Retinal pigment epithelial cell (primary cell): ENCODE data around the gene SPSB2.

Source experiments
- DNase-seq: peaks from one replicate; pipeline ENCODE4 v3.0.0-alpha.2; 2010; ENCODE audit warnings: low read depth
- H3K4me3 ChIP-seq: 2 replicates; pipeline ENCODE4 v1.5.1; 2011; ENCODE audit warnings: mild to moderate bottlenecking, low read length, control low read depth, moderate library complexity
- TF ChIP-seq, protein P1 (sequence below): conservative IDR thresholded peaks from 2 replicates; pipeline ENCODE4 v1.5.1; 2011; ENCODE audit warnings: low read depth, low read length, control low read depth, inconsistent platforms

SPSB2 gene

DNA sequence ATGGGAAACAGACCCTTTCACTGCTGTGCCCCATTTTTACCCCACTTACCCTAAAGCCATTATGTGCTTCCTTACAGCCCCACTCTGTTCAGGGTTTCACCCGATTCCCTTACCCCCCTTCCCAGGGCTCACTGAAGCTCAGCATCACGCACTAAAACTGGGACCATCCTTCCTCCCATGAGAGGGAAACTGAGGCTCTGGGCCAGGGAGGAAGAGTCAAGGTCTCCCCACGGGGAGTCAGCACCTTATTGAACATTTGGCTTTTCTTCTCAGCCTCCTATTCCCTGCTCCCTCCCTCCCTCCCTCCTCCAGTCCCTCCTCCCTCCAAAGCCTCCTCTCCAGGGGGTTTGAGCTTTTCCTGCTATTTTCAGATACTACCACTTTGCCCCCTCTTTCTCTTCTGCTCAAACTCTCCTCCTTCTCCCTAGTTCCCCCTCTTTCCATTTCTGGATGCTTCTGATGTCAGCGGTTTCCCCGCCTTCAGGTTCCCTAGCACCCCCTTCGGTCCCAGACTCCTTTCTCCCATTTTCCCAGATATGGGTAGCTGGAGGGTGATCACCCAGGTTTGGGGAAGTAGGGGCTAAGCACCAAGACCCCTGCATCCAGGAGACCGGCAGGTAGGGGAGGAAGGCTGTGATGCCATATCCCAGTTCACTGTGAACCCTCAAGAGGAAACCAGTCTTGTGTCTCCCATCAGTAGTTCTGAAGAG, 50.5 kb downstream of the SPSB2 start:
- TF ChIP-seq, protein P1, sequence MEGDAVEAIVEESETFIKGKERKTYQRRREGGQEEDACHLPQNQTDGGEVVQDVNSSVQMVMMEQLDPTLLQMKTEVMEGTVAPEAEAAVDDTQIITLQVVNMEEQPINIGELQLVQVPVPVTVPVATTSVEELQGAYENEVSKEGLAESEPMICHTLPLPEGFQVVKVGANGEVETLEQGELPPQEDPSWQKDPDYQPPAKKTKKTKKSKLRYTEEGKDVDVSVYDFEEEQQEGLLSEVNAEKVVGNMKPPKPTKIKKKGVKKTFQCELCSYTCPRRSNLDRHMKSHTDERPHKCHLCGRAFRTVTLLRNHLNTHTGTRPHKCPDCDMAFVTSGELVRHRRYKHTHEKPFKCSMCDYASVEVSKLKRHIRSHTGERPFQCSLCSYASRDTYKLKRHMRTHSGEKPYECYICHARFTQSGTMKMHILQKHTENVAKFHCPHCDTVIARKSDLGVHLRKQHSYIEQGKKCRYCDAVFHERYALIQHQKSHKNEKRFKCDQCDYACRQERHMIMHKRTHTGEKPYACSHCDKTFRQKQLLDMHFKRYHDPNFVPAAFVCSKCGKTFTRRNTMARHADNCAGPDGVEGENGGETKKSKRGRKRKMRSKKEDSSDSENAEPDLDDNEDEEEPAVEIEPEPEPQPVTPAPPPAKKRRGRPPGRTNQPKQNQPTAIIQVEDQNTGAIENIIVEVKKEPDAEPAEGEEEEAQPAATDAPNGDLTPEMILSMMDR = no peak
- no peak for DNase-seq
- H3K4me3 ChIP-seq = peak overlapping the region; percentile 47

- TF ChIP-seq, protein P1 = no peak
- DNase-seq = no peak
- H3K4me3 ChIP-seq = peak within 1 kb of the TSS; percentile 47
Measured at GRCh38 chr12:6821591-6822425, 51.3 kb downstream of the SPSB2 start, which contains the start of gene GPR162. GPR162 (plus strand) TSS chr12:6821821; CDS start chr12:6823899, 2,078 bp downstream.
